ES-I3 (cell line): Measurements from ENCODE around the gene RNF157.
A peak's percentile ranks its signal among the peaks of the same experiment; 100 is the strongest.
"Not testable (repeated sequence)": the region's sequence is repeated elsewhere in the genome, so short reads cannot be mapped to it uniquely, and the experiment has no call there.

Source experiments
- H3K36me3 ChIP-seq: 2 replicates; pipeline ENCODE4 v1.6.1; 2013; ENCODE audit warnings: mild to moderate bottlenecking, low read length, control low read depth, moderate library complexity; ENCODE audit not compliant: insufficient read depth
- H3K4me1 ChIP-seq: 2 replicates; pipeline ENCODE4 v1.6.1; 2013; ENCODE audit warnings: mild to moderate bottlenecking, control low read depth, low read length; ENCODE audit not compliant: insufficient read depth
- H3K9ac ChIP-seq: 2 replicates; pipeline ENCODE4 v1.6.1; 2013; ENCODE audit warnings: low read depth, mild to moderate bottlenecking, low read length, moderate library complexity
- H3K9me3 ChIP-seq: 2 replicates; pipeline ENCODE4 v1.6.1; 2013; ENCODE audit warnings: mild to moderate bottlenecking, low read length, moderate library complexity; ENCODE audit not compliant: control insufficient read depth, insufficient read depth

The RNF157 gene

GRCh38 chr17:76264755-76265623 lies 24.7 kb upstream of the RNF157 start, which contains the start of gene UBALD2:
Gene UBALD2, plus strand, starts transcription at chr17:76265348. Its CDS starts 158 bp downstream, at chr17:76265506.
- H3K4me1 ChIP-seq: peaks cover 34% of the 10 kb centered on the region
- H3K36me3 ChIP-seq: no peaks in the 10 kb centered on the region
- H3K9me3 ChIP-seq: no peaks in the 10 kb centered on the region
- H3K9ac ChIP-seq: peak within 1 kb of the TSS; percentile 66; the same call in 1 of the 2 replicates

- H3K36me3 ChIP-seq: no peaks in the 10 kb centered on the region
- H3K9ac ChIP-seq: peak overlapping the region; percentile 24; the same call in 1 of the 2 replicates
- H3K9me3 ChIP-seq: no peaks in the 10 kb centered on the region
- H3K4me1 ChIP-seq: peaks cover 36% of the 10 kb centered on the region
Observed at GRCh38 chr17:76264425-76264754, 24.1 kb upstream of the RNF157 start.

DNA sequence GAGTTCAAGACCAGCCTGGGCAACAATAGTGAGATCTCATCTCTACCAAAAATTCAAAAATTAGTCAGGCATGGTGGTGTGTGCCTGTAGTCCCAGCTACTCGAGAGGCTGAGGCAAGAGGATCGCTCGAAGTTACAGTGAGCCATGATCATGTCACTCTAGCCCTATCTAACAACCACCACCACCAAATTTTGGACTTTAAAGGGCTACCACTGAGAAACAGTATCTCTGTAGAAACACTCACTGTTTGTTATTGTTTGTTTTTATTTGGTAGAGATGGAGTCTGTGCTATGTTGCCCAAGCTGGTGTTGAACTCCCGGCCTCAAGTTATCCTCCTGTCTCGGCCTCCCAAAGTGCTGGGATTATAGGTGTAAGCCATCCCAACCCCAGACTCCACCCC lies 23.6 kb upstream of the RNF157 start:
- H3K9me3 ChIP-seq: no peaks in the 10 kb centered on the region
- H3K9ac ChIP-seq: no peak overlapping the region
- no peaks in the 10 kb centered on the region for H3K36me3 ChIP-seq
- peaks cover 32% of the 10 kb centered on the region for H3K4me1 ChIP-seq

GRCh38 chr17:76262732-76263344 lies 22.5 kb upstream of the RNF157 start:
- Histone ChIP-seq H3K9me3 (no peaks in the 10 kb centered on the region), H3K36me3 (no peaks in the 10 kb centered on the region), H3K9ac (no peak overlapping the region), H3K4me1 (peaks cover 27% of the 10 kb centered on the region)

DNA sequence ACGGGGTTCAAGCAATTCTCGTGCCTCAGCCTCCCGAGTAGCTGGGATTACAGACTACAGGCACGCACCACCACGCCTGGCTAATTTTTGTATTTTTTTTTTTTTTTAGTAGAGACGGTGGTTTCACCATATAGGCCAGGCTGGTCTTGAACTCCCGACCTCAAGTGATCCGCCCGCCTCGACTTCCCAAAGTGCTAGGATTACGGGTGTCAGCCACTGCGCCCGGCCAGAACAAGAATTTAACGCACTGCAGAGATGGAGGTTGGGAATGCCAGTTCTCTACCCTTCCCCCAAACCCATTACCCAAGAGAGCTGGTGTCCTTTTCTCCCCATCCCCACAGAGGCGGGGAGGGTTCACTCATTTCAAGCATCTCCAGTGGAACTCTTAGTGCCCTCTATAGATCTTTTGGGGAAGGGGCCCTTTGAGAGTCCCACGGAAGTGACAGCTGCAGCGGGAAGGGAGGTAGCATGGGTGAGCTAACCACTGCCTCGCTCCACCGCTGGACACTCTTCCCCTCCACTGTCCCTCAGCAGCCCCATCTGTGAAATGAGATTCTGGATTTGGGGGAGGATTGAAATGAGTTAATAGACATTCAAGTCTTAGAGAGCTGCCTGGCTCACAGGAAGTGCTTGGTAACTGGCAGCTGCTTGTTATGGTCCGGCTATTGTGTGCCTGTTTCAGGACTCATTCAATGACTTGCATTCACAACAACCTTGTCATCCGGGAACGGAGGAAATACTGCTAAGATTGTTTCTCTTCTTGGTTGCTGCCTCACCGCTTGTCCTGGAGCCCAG lies 21.3 kb upstream of the RNF157 start:
- Histone ChIP-seq H3K9ac (no peak overlapping the region), H3K36me3 (no peaks in the 10 kb centered on the region), H3K4me1 (peaks cover 20% of the 10 kb centered on the region), H3K9me3 (no peaks in the 10 kb centered on the region)

GRCh38 chr17:76260669-76261068 lies 20.4 kb upstream of the RNF157 start:
- H3K9me3 ChIP-seq: no peaks in the 10 kb centered on the region
- no peak overlapping the region for H3K9ac ChIP-seq
- H3K4me1 ChIP-seq: peaks cover 20% of the 10 kb centered on the region
- no peaks in the 10 kb centered on the region for H3K36me3 ChIP-seq

DNA sequence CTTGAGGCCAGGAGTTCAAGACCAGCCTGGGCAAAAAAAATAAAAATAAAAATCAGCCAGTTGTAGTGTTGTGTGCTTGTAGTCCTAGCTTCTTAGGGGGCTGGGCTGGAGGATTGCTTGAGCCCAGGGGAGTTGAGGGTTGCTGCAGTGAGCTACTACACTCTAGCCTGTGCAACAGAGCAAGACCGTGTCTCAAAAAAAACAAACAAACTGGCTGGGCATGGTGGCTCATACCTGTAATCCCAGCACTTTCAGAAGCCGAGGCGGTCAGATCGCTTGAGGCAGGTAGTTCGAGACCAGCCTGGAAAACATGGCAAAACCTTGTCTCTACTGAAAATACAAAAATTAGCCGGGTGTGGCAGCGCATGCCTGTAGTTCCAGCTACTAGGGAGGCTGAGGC lies 19.9 kb upstream of the RNF157 start:
- Histone ChIP-seq H3K9me3 (no peaks in the 10 kb centered on the region), H3K9ac (no peak overlapping the region), H3K4me1 (peaks cover 20% of the 10 kb centered on the region), H3K36me3 (no peaks in the 10 kb centered on the region)

DNA sequence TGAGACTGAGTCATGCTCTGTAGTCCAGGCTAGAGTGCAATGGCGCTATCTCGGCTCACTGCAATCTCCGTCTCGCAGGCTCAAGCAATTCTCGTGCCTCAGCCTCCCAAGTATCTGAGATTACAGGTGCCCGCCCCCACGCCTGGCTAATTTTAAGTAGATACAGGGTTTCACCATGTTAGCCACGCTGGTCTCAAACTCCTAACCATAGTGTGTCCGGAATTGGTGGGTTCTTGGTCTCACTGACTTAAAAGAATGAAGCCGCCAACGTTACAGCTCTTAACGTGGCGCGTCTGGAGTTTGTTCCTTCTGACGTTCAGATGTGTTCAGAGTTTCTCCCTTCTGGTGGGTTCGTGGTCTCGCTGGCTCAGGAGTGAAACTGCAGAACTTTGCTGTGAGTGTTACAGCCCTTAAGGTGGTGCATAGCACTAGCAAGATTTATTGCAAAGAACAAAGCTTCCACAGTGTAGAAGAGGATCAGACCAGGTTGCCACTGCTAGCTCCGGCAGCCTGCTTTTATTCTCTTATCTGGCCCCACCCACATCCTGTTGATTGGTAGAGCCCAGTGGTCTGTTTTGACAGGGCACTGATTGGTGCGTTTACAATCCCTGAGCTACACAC lies 16.2 kb upstream of the RNF157 start:
- not testable (repeated sequence) for H3K9ac ChIP-seq
- H3K4me1 ChIP-seq: peaks cover 11% of the 10 kb centered on the region; the same call in 1 of the 2 replicates

GRCh38 chr17:76255801-76256429 lies 15.6 kb upstream of the RNF157 start:
- 0 out of 2 replicates have a peak, but pooled peaks cover 9% of the 10 kb centered on the region for H3K4me1 ChIP-seq
- no peaks in the 10 kb centered on the region for H3K9me3 ChIP-seq
- no peaks in the 10 kb centered on the region for H3K36me3 ChIP-seq
- H3K9ac ChIP-seq: no peak overlapping the region

More for the DNA sequence above, 16.2 kb upstream of the RNF157 start:
- H3K36me3 ChIP-seq, H3K9me3 ChIP-seq: not testable (repeated sequence)

DNA sequence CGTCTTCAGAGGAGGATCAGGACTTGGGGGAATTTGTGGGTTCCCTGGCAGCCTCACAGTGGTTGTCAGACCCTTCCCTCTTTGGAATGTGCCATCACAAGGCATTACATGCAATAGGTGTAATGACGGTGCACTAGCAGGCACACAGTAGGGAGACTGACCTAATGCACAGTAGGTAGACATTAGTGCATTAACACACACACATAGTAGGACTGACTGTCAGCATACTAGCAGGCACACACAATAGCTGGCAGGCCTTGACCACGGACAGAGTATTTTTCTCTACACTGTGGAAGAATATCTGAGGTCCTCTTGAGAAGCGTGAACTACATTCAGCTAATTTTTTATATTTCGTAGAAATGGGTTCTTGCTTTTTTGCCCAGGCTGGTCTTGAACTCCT lies 14.0 kb upstream of the RNF157 start:
- Histone ChIP-seq H3K9me3 (no peaks in the 10 kb centered on the region), H3K4me1 (0 out of 2 replicates have a peak, but pooled peaks cover 5% of the 10 kb centered on the region), H3K36me3 (no peaks in the 10 kb centered on the region), H3K9ac (no peak overlapping the region)

DNA sequence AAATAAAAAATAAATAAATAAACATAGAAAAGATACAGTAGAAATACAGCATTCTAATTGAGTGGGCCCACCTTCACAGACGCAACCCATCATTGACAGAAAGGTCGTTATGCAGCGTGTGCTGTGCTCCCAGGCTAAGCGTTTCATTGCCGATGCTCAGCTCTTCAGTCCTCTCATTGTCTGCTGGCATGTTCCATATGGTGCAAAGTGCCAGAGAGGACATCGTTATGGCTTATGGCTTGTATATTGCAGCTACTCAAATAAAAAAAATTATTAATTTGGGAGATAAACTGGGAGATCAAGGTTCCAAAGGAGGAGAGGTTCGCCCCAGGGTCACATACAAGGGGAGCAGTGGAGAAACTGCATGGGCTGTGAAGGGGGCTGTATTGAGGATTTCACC lies 13.5 kb upstream of the RNF157 start:
- H3K4me1 ChIP-seq: 0 out of 2 replicates have a peak, but pooled peaks cover 5% of the 10 kb centered on the region
- no peaks in the 10 kb centered on the region for H3K9me3 ChIP-seq
- no peak overlapping the region for H3K9ac ChIP-seq
- H3K36me3 ChIP-seq: no peaks in the 10 kb centered on the region

GRCh38 chr17:76252967-76253766 lies 12.9 kb upstream of the RNF157 start:
- H3K9me3 ChIP-seq, H3K36me3 ChIP-seq, H3K9ac ChIP-seq, H3K4me1 ChIP-seq: not testable (repeated sequence)
